ENCODE data around the gene TP53TG5. TPM values are rescaled to one million over a fixed set of nuclear protein-coding genes. Genes with fewer than 3 reads are reported as not detected.

Gene TP53TG5
- total RNA-seq, 6 experiments from 2014 or later, result not detected

DNA sequence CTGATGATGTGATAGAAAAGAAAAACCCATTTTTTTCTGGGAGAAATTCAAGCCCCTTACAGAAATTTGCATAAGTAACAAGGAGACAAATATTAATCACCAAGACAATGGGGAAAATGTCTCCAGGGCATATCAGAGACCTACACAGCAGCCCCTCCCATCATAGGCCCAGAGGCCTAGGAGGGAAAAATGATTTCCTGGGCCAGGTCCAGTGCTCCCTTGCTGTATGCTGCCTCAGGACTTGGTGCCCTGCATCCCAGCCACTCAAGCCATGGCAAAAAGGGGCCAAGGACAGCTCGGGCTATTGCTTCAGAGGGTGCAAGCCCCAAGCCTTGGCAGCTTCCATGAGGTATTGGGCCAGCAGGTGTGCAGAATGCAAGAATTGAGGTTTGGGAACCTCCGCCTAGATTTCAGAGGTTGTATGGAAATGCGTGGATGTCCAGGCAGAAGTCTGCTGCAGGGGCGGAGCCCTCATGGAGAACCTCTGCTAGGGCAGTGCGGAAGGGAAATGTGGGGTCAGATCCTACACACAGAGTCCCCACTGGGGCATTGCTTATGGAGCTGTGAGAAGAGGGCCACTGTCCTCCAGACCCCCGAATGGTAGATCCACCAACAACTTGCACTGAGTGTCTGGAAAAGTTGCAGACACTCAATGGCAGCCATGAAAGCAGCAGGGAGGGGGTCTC is 22.4 kb upstream of the TP53TG5 start:
- Histone ChIP-seq H3K36me3 (no peaks in the 10 kb centered on the region), H3K9me3 (peaks cover 0 to 4% (median 0%) of the 10 kb centered on the region in 4 donors), H3K27me3 (no peaks in the 10 kb centered on the region), H3K4me3 (no peak overlapping the region), H3K27ac (no peak overlapping the region), H3K4me1 (peaks cover 0 to 1% (median 0%) of the 10 kb centered on the region in 4 donors)
- 100% methylated on average over 1 of the region's 6 CpGs for WGBS (ENCODE audit: insufficient coverage, low coverage, low lambda C conversion rate, missing lambda C conversion rate)
- ATAC-seq (no peak), DNase-seq (no peak)
- intact Hi-C loops (cut with DNase I), result no loop called here
- no peak for TF ChIP-seq POLR2A (IDR thresholded peaks at IDR 0.05)
- TF ChIP-seq, protein P1, sequence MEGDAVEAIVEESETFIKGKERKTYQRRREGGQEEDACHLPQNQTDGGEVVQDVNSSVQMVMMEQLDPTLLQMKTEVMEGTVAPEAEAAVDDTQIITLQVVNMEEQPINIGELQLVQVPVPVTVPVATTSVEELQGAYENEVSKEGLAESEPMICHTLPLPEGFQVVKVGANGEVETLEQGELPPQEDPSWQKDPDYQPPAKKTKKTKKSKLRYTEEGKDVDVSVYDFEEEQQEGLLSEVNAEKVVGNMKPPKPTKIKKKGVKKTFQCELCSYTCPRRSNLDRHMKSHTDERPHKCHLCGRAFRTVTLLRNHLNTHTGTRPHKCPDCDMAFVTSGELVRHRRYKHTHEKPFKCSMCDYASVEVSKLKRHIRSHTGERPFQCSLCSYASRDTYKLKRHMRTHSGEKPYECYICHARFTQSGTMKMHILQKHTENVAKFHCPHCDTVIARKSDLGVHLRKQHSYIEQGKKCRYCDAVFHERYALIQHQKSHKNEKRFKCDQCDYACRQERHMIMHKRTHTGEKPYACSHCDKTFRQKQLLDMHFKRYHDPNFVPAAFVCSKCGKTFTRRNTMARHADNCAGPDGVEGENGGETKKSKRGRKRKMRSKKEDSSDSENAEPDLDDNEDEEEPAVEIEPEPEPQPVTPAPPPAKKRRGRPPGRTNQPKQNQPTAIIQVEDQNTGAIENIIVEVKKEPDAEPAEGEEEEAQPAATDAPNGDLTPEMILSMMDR (IDR thresholded peaks at IDR 0.05), result no peak

GRCh38 chr20:45399018-45399417 is 20.9 kb upstream of the TP53TG5 start:
- ATAC-seq (no peak), DNase-seq (no peak)
- Histone ChIP-seq H3K27me3 (no peaks in the 10 kb centered on the region), H3K27ac (no peak overlapping the region), H3K4me3 (no peak overlapping the region), H3K36me3 (no peaks in the 10 kb centered on the region), H3K4me1 (no peaks in the 10 kb centered on the region), H3K9me3 (peaks cover 0 to 4% (median 0%) of the 10 kb centered on the region in 4 donors)
- whole genome bisulfite sequencing (ENCODE audit: insufficient coverage, low coverage, low lambda C conversion rate, missing lambda C conversion rate), result 100% methylated on average over 1 of the region's 1 CpG
- TF ChIP-seq, protein P1 (IDR thresholded peaks at IDR 0.05), result no peak
- no peak for TF ChIP-seq POLR2A (IDR thresholded peaks at IDR 0.05)
- intact Hi-C loops (cut with DNase I), result no loop called here

GRCh38 chr20:45395114-45395415 is 16.9 kb upstream of the TP53TG5 start:
- DNase-seq (no peak), ATAC-seq (no peak)
- H3K9me3 ChIP-seq, result no peaks in the 10 kb centered on the region
- H3K36me3 ChIP-seq, result no peaks in the 10 kb centered on the region
- H3K4me1 ChIP-seq, result no peaks in the 10 kb centered on the region
- H3K27me3 ChIP-seq, result no peaks in the 10 kb centered on the region
- 93% methylated on average over 3 of the region's 7 CpGs for WGBS (ENCODE audit: insufficient coverage, low coverage, low lambda C conversion rate, missing lambda C conversion rate)
- TF ChIP-seq, protein P1 (IDR thresholded peaks at IDR 0.05), result no peak
- no peak for TF ChIP-seq POLR2A (IDR thresholded peaks at IDR 0.05)
- no peak overlapping the region for H3K27ac ChIP-seq
- intact Hi-C loops (cut with DNase I), result no loop called here
- no peak overlapping the region for H3K4me3 ChIP-seq

DNA sequence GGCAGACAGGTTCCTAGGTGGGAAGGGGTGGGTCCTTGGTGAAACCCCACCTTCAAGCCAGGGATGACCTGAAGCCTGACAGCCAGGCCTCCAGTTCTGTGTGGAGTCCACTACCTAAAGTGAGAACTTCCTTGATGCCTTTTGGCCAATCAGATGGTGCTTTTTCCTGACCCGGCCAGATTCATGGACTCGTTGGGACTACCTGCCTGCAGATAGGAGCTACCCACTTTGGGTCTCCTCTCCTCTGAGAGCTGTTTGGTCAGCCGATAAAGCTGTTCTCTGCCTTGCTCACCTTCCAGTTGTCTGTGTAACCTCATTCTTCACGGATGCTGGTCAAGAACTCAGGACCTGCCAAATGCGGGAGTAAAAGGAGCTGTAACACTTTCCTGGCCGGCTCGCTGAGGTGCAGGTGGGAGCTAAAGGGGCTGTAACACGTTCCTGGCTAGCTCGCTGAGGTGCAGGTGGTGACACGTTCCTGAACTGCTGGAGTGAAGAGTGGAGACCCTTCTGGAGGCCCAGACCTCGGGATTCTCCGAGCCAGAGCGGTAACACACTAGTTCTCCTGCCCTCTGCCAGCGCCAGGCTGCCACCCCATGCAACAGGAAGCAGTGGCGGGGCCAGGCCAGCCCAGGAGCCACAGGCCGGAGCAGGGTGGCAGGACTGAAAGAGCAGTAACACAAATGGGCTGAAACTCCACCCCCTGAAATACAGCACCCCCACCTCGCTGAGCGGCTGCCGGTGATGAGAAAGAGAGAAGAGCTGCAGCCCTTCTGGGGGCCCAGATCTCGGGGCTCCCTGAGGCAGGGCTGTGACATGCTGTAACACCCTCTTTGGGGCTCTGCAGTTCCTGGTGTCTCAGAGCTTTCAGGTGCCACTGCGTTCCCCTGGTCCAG is 16.3 kb upstream of the TP53TG5 start:
- ATAC-seq, result no peak
- no peak overlapping the region for H3K4me3 ChIP-seq

More for the DNA sequence above, 16.3 kb upstream of the TP53TG5 start:
- DNase-seq, result no peak
- TF ChIP-seq, protein P1 (IDR thresholded peaks at IDR 0.05), result no peak
- TF ChIP-seq POLR2A (IDR thresholded peaks at IDR 0.05), result no peak
- Histone ChIP-seq H3K9me3 (no peaks in the 10 kb centered on the region), H3K27ac (no peak overlapping the region), H3K27me3 (no peaks in the 10 kb centered on the region), H3K4me1 (no peaks in the 10 kb centered on the region), H3K36me3 (no peaks in the 10 kb centered on the region)
- intact Hi-C loops (cut with DNase I), result no loop called here
- 86% methylated on average over 5 of the region's 21 CpGs for WGBS (ENCODE audit: insufficient coverage, low coverage, low lambda C conversion rate, missing lambda C conversion rate)

Data from right lobe of liver (tissue), 6 donors.